Measurements from ENCODE around the gene UBN1. TPM values are rescaled to one million over a fixed set of nuclear protein-coding genes. Genes with fewer than 3 reads are reported as not detected.

The UBN1 gene
- total RNA-seq, 1 experiment from 2014 or later = 63.1 TPM

- H3K36me3 ChIP-seq (ENCODE audit: control insufficient read depth, insufficient read depth, low read length) = peaks cover 38% of the 10 kb centered on the region
- no peak overlapping the region for H3K27ac ChIP-seq (ENCODE audit: low read length)
- CTCF ChIA-PET = no interaction called here
- H3K9me3 ChIP-seq (ENCODE audit: control insufficient read depth, insufficient read depth, low read depth, low read length) = no peaks in the 10 kb centered on the region
- POLR2A ChIA-PET = no interaction called here
- no peak for ATAC-seq
- no peaks in the 10 kb centered on the region for H3K27me3 ChIP-seq (ENCODE audit: control insufficient read depth, insufficient read depth, low read length)
- H3K4me3 ChIP-seq (ENCODE audit: low read depth in 2 of 2, low read length in 2 of 2) = no peak overlapping the region
- TF ChIP-seq POLR2AphosphoS5 (IDR thresholded peaks at IDR 0.05; ENCODE audit: low read depth, low read length) = no peak
- TF ChIP-seq, protein P1, sequence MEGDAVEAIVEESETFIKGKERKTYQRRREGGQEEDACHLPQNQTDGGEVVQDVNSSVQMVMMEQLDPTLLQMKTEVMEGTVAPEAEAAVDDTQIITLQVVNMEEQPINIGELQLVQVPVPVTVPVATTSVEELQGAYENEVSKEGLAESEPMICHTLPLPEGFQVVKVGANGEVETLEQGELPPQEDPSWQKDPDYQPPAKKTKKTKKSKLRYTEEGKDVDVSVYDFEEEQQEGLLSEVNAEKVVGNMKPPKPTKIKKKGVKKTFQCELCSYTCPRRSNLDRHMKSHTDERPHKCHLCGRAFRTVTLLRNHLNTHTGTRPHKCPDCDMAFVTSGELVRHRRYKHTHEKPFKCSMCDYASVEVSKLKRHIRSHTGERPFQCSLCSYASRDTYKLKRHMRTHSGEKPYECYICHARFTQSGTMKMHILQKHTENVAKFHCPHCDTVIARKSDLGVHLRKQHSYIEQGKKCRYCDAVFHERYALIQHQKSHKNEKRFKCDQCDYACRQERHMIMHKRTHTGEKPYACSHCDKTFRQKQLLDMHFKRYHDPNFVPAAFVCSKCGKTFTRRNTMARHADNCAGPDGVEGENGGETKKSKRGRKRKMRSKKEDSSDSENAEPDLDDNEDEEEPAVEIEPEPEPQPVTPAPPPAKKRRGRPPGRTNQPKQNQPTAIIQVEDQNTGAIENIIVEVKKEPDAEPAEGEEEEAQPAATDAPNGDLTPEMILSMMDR (IDR thresholded peaks at IDR 0.05) = no peak
- no peak for TF ChIP-seq SIN3A (IDR thresholded peaks at IDR 0.05; ENCODE audit: borderline replicate concordance, insufficient read depth, low read depth, low read length)
- TF ChIP-seq TCF7L2 (IDR thresholded peaks at IDR 0.05; ENCODE audit: low read depth, low read length) = no peak
- TF ChIP-seq, protein P2, sequence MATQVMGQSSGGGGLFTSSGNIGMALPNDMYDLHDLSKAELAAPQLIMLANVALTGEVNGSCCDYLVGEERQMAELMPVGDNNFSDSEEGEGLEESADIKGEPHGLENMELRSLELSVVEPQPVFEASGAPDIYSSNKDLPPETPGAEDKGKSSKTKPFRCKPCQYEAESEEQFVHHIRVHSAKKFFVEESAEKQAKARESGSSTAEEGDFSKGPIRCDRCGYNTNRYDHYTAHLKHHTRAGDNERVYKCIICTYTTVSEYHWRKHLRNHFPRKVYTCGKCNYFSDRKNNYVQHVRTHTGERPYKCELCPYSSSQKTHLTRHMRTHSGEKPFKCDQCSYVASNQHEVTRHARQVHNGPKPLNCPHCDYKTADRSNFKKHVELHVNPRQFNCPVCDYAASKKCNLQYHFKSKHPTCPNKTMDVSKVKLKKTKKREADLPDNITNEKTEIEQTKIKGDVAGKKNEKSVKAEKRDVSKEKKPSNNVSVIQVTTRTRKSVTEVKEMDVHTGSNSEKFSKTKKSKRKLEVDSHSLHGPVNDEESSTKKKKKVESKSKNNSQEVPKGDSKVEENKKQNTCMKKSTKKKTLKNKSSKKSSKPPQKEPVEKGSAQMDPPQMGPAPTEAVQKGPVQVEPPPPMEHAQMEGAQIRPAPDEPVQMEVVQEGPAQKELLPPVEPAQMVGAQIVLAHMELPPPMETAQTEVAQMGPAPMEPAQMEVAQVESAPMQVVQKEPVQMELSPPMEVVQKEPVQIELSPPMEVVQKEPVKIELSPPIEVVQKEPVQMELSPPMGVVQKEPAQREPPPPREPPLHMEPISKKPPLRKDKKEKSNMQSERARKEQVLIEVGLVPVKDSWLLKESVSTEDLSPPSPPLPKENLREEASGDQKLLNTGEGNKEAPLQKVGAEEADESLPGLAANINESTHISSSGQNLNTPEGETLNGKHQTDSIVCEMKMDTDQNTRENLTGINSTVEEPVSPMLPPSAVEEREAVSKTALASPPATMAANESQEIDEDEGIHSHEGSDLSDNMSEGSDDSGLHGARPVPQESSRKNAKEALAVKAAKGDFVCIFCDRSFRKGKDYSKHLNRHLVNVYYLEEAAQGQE (IDR thresholded peaks at IDR 0.05; ENCODE audit: insufficient read depth in 1 of 2, low read depth in 2 of 2, low read length in 1 of 2) = no peak
- no peak for DNase-seq (ENCODE audit: low read depth, low spot score)
- intact Hi-C loops (cut with micrococcal nuclease; ENCODE audit: unreplicated experiment) (no loop called here), in situ Hi-C loops (cut with HindIII; ENCODE audit: low pct_unique_long_range_greater_than_20kb, low sequenced_read_pairs) (loop anchor here (10.0 kb wide), 1 partner anchor 46 kb away; no protein-coding TSS in a partner anchor)
- no TSS peak for BruUV-seq (replicated peaks)
- H3K4me1 ChIP-seq (ENCODE audit: control insufficient read depth, insufficient read depth, low read length) = no peaks in the 10 kb centered on the region; the same call in 1 of the 2 replicates
Observed at GRCh38 chr16:4860727-4861342, 13.6 kb downstream of the UBN1 start.

- no TSS peak for BruUV-seq (replicated peaks)
- ATAC-seq = no peak
- TF ChIP-seq TCF7L2 (IDR thresholded peaks at IDR 0.05; ENCODE audit: low read depth, low read length) (no peak), POLR2AphosphoS5 (IDR thresholded peaks at IDR 0.05; ENCODE audit: low read depth, low read length) (no peak), SIN3A (IDR thresholded peaks at IDR 0.05; ENCODE audit: borderline replicate concordance, insufficient read depth, low read depth, low read length) (no peak)
- TF ChIP-seq, protein P1 (IDR thresholded peaks at IDR 0.05) = no peak
- TF ChIP-seq, protein P2 (IDR thresholded peaks at IDR 0.05; ENCODE audit: insufficient read depth in 1 of 2, low read depth in 2 of 2, low read length in 1 of 2) = no peak
- H3K36me3 ChIP-seq (ENCODE audit: control insufficient read depth, insufficient read depth, low read length) = peaks cover 26% of the 10 kb centered on the region; the same call in 1 of the 2 replicates
- H3K27ac ChIP-seq (ENCODE audit: low read length) = no peak overlapping the region; the same call in 1 of the 2 replicates
- ChIA-PET POLR2A (no interaction called here), CTCF (no interaction called here)
- no peak overlapping the region for H3K4me3 ChIP-seq (ENCODE audit: low read depth in 2 of 2, low read length in 2 of 2)
- in situ Hi-C loops (cut with HindIII; ENCODE audit: low pct_unique_long_range_greater_than_20kb, low sequenced_read_pairs) = loop anchor here (10.0 kb wide), 1 partner anchor 48 kb away; no protein-coding TSS in a partner anchor
- intact Hi-C loops (cut with micrococcal nuclease; ENCODE audit: unreplicated experiment) = no loop called here
- DNase-seq (ENCODE audit: low read depth, low spot score) = no peak
- H3K4me1 ChIP-seq (ENCODE audit: control insufficient read depth, insufficient read depth, low read length) = no peaks in the 10 kb centered on the region; the same call in 1 of the 2 replicates
- H3K27me3 ChIP-seq (ENCODE audit: control insufficient read depth, insufficient read depth, low read length) = no peaks in the 10 kb centered on the region
- H3K9me3 ChIP-seq (ENCODE audit: control insufficient read depth, insufficient read depth, low read depth, low read length) = no peaks in the 10 kb centered on the region
Observed at GRCh38 chr16:4862639-4863038, 15.4 kb downstream of the UBN1 start.
